PC-9 (cell line): ENCODE data around the gene CBX8.

Experiments used
- CTCF ChIP-seq: fragments of 200-600 bp; sonication (generic); conservative IDR thresholded peaks from 2 replicates; pipeline ENCODE4 v1.6.1; 2017; ENCODE audit warnings: mixed run types, antibody characterized with exemption, mild to moderate bottlenecking, moderate library complexity
- EZH2 ChIP-seq: fragments of 200-600 bp; sonication (generic); IDR thresholded peaks from 2 replicates; pipeline ENCODE4 v1.8.0; 2017; ENCODE audit warnings: antibody characterized with exemption, low read depth

- TF ChIP-seq CTCF = no peak
- no peak for TF ChIP-seq EZH2
These were observed 46.0 kb downstream of the CBX8 start for GRCh38 chr17:79750650-79751545.
